GM12878 (cell line): Measurements from ENCODE around the gene SPINK4. TPM values are rescaled to one million over a fixed set of nuclear protein-coding genes. Genes with fewer than 3 reads are reported as not detected.

Source experiments
- BHLHE40 ChIP-seq, 2 experiments: fragments of 450-650 bp in 1 of 2; IDR thresholded peaks; 2 replicates each; pipeline ENCODE4 v1.6.1; 2011 to 2017; ENCODE audit warnings: low read depth in 2 of 2, borderline replicate concordance in 1 of 2, improper control_type of control experiment in 1 of 2, low read length in 1 of 2, mild to moderate bottlenecking in 1 of 2
- EED ChIP-seq: sonication (generic); IDR thresholded peaks from 2 replicates; pipeline ENCODE4 v1.6.1; 2016; ENCODE audit warnings: antibody characterized with exemption, low read depth
- EGR1 ChIP-seq, 2 experiments: IDR thresholded peaks; 1 replicate in 1 of 2; 2 replicates in 1 of 2; pipeline ENCODE4 v1.6.1; 2011 to 2012; ENCODE audit warnings: low read depth in 2 of 2, low read length in 2 of 2, borderline replicate concordance in 1 of 2, mild to moderate bottlenecking in 1 of 2, moderate library complexity in 1 of 2
- FOXM1 ChIP-seq: IDR thresholded peaks from 2 replicates; pipeline ENCODE4 v1.6.1; 2012; ENCODE audit warnings: low read depth, mild to moderate bottlenecking, inconsistent platforms, low read length, moderate library complexity
- IKZF1 ChIP-seq: fragments of 450-650 bp; conservative IDR thresholded peaks from 2 replicates; pipeline ENCODE4 v1.6.1; 2017; ENCODE audit warnings: antibody characterized with exemption, mild to moderate bottlenecking
- JUND ChIP-seq: IDR thresholded peaks from 2 replicates; pipeline ENCODE4 v1.6.1; 2012; ENCODE audit warnings: low read depth, mild to moderate bottlenecking, low read length, improper control_type of control experiment, moderate library complexity
- KLF5 ChIP-seq: fragments of 450-650 bp; IDR thresholded peaks from 2 replicates; pipeline ENCODE4 v1.6.1; 2014; ENCODE audit warnings: mild to moderate bottlenecking; ENCODE audit not compliant: partially characterized antibody
- MEF2A ChIP-seq: IDR thresholded peaks from 2 replicates; pipeline ENCODE4 v1.6.1; 2011; ENCODE audit warnings: low read depth, mild to moderate bottlenecking, low read length, moderate library complexity; ENCODE audit not compliant: insufficient read depth
- MLLT1 ChIP-seq: fragments of 450-650 bp; IDR thresholded peaks from 2 replicates; pipeline ENCODE4 v1.6.1; 2016; ENCODE audit warnings: mild to moderate bottlenecking
- MTA2 ChIP-seq: fragments of 450-650 bp; IDR thresholded peaks from 2 replicates; pipeline ENCODE4 v1.6.1; 2016; ENCODE audit warnings: low read depth, mild to moderate bottlenecking, moderate library complexity
- MYB ChIP-seq: fragments of 150-350 bp; IDR thresholded peaks from 2 replicates; pipeline ENCODE4 v1.6.1; 2014; ENCODE audit warnings: mild to moderate bottlenecking, low read depth, low read length, borderline replicate concordance
- PML ChIP-seq: IDR thresholded peaks from 2 replicates; pipeline ENCODE4 v1.6.1; 2012; ENCODE audit warnings: low read length, inconsistent platforms
- SMAD1 ChIP-seq: fragments of 450-650 bp; IDR thresholded peaks from 2 replicates; pipeline ENCODE4 v1.6.1; 2018; ENCODE audit warnings: mild to moderate bottlenecking, low read depth; ENCODE audit not compliant: partially characterized antibody
- SUZ12 ChIP-seq: fragments of 200-600 bp; sonication (generic); IDR thresholded peaks from one replicate; pipeline ENCODE4 v1.6.1; 2018; ENCODE audit warnings: antibody characterized with exemption, mild to moderate bottlenecking; ENCODE audit not compliant: unreplicated experiment
- TAF1 ChIP-seq: IDR thresholded peaks from 2 replicates; pipeline ENCODE4 v1.6.1; 2011; ENCODE audit warnings: mild to moderate bottlenecking, low read depth, low read length, borderline replicate concordance
- ZNF24 ChIP-seq: fragments of 450-650 bp; IDR thresholded peaks from 2 replicates; pipeline ENCODE4 v1.6.1; 2017; ENCODE audit warnings: antibody characterized with exemption, mild to moderate bottlenecking
- ZNF622 ChIP-seq: fragments of 450-650 bp; IDR thresholded peaks from 2 replicates; pipeline ENCODE4 v1.6.1; 2017; ENCODE audit warnings: mild to moderate bottlenecking, inconsistent platforms
- polyA plus RNA-seq, 11 experiments: library from polyadenylated mRNA; depleted of rRNA in 4 of 11; unstranded in 6 of 11; stranded (reverse) in 5 of 11; fragments of >200 nt; fragmentation: Nextera tagmentation in 4 of 11; fragmentation: Illumina TruSeq in 1 of 11; extraction: Ambion mirVana in 4 of 11; extraction: Trizol in 1 of 11; gene quantifications; 1 replicate in 1 of 11; 2 replicates in 10 of 11; pipeline versions ENCODE4 v1.2.1 to v1.2.3, GENCODE V29; 2011 to 2016; ENCODE audit warnings: inconsistent platforms in 2 of 11, missing spikeins in 2 of 11, low read depth in 1 of 11
- total RNA-seq, 4 experiments: library from RNA; depleted of rRNA in 3 of 4; stranded (reverse); fragments of >200 nt in 3 of 4; fragmentation: Illumina TruSeq in 1 of 4; extraction: Trizol in 1 of 4; gene quantifications; 2 replicates each; pipeline versions ENCODE4 v1.2.1 to v1.2.3, GENCODE V29; 2013 to 2021
- TF ChIP-seq, protein P1 (sequence below): fragments of 450-650 bp; IDR thresholded peaks from 2 replicates; pipeline ENCODE4 v1.6.1; 2017; ENCODE audit warnings: borderline replicate concordance
- TF ChIP-seq, protein P2 (sequence below): fragments of 450-650 bp; IDR thresholded peaks from 2 replicates; pipeline ENCODE4 v1.6.1; 2017; ENCODE audit warnings: mild to moderate bottlenecking, low read depth, inconsistent platforms; ENCODE audit not compliant: poor library complexity, severe bottlenecking
- TF ChIP-seq, protein P3 (sequence below): fragments of 450-650 bp; formaldehyde crosslinking; IDR thresholded peaks from 2 replicates; pipeline ENCODE4 v1.4.0; 2022; ENCODE audit warnings: mild to moderate bottlenecking, moderate library complexity
- TF ChIP-seq, protein P4 (sequence below): IDR thresholded peaks from 2 replicates; pipeline ENCODE4 v1.6.1; 2012; ENCODE audit warnings: low read depth, low read length, improper control_type of control experiment

Gene SPINK4
- total and polyA plus RNA-seq, 10 of the 15 experiments (the other 5 are each of a cell fraction or from before 2014, with no cell fraction given) = not detected

GRCh38 chr9:33290247-33291030, 50.5 kb downstream of the SPINK4 start, which contains the start of gene NFX1 (continued):
- TF ChIP-seq MEF2A (peak; percentile 91), ZNF24 (no peak), EGR1 (IDR thresholded peaks at IDR 0.05; ENCODE audit: borderline replicate concordance in 1 of 2, low read depth in 2 of 2, low read length in 2 of 2) (peak in 1 of 2 experiments; percentile 40; a peak in 1 of 3 replicates), SUZ12 (no peak), KLF5 (peak; percentile 83), JUND (peak; percentile 55; the same call in 1 of the 2 replicates), BHLHE40 (IDR thresholded peaks at IDR 0.05; ENCODE audit: borderline replicate concordance in 1 of 2, low read depth in 2 of 2, low read length in 1 of 2) (peak; percentile 97 to 99), EED (0 out of 2 replicates have a peak, but pooled peaks have one; percentile 7), FOXM1 (peak; percentile 59; the same call in 1 of the 2 replicates), MLLT1 (peak; percentile 93), PML (peak; percentile 98), MYB (no peak), TAF1 (peak; percentile 83), ZNF622 (no peak), SMAD1 (peak; percentile 61), MTA2 (0 out of 2 replicates have a peak, but pooled peaks have one; percentile 15), IKZF1 (peak; percentile 96)
- TF ChIP-seq, protein P1, sequence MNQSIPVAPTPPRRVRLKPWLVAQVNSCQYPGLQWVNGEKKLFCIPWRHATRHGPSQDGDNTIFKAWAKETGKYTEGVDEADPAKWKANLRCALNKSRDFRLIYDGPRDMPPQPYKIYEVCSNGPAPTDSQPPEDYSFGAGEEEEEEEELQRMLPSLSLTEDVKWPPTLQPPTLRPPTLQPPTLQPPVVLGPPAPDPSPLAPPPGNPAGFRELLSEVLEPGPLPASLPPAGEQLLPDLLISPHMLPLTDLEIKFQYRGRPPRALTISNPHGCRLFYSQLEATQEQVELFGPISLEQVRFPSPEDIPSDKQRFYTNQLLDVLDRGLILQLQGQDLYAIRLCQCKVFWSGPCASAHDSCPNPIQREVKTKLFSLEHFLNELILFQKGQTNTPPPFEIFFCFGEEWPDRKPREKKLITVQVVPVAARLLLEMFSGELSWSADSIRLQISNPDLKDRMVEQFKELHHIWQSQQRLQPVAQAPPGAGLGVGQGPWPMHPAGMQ = no peak
- TF ChIP-seq, protein P2, sequence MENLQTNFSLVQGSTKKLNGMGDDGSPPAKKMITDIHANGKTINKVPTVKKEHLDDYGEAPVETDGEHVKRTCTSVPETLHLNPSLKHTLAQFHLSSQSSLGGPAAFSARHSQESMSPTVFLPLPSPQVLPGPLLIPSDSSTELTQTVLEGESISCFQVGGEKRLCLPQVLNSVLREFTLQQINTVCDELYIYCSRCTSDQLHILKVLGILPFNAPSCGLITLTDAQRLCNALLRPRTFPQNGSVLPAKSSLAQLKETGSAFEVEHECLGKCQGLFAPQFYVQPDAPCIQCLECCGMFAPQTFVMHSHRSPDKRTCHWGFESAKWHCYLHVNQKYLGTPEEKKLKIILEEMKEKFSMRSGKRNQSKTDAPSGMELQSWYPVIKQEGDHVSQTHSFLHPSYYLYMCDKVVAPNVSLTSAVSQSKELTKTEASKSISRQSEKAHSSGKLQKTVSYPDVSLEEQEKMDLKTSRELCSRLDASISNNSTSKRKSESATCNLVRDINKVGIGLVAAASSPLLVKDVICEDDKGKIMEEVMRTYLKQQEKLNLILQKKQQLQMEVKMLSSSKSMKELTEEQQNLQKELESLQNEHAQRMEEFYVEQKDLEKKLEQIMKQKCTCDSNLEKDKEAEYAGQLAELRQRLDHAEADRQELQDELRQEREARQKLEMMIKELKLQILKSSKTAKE = peak; percentile 78
- TF ChIP-seq, protein P3, sequence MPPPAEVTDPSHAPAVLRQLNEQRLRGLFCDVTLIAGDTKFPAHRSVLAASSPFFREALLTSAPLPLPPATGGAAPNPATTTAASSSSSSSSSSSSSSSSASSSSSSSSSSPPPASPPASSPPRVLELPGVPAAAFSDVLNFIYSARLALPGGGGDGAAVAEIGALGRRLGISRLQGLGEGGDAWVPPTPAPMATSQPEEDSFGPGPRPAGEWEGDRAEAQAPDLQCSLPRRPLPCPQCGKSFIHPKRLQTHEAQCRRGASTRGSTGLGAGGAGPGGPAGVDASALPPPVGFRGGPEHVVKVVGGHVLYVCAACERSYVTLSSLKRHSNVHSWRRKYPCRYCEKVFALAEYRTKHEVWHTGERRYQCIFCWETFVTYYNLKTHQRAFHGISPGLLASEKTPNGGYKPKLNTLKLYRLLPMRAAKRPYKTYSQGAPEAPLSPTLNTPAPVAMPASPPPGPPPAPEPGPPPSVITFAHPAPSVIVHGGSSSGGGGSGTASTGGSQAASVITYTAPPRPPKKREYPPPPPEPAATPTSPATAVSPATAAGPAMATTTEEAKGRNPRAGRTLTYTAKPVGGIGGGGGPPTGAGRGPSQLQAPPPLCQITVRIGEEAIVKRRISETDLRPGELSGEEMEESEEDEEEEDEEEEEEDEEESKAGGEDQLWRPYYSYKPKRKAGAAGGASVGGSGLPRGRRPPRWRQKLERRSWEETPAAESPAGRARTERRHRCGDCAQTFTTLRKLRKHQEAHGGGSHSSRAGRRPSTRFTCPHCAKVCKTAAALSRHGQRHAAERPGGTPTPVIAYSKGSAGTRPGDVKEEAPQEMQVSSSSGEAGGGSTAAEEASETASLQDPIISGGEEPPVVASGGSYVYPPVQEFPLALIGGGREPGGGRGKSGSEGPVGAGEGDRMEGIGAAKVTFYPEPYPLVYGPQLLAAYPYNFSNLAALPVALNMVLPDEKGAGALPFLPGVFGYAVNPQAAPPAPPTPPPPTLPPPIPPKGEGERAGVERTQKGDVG = no peak
- TF ChIP-seq, protein P4, sequence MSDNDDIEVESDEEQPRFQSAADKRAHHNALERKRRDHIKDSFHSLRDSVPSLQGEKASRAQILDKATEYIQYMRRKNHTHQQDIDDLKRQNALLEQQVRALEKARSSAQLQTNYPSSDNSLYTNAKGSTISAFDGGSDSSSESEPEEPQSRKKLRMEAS = peak; percentile 98
